SK-MEL-5 (cell line): Measurements from ENCODE around the gene HMGB3. TPM values are rescaled to one million over a fixed set of nuclear protein-coding genes. Genes with fewer than 3 reads are reported as not detected.

Experiments used
- DNase-seq: peaks from one replicate; pipeline ENCODE4 v3.0.0-alpha.2; 2016; ENCODE audit warnings: low read depth, low spot score
- in situ Hi-C: cut with HindIII; loops from 2 replicates; pipeline ENCODE4 v1.10.0; 2016; ENCODE audit warnings: low sequenced_read_pairs, high pct_unique_total_duplicates, low pct_unique_long_range_greater_than_20kb
- small RNA-seq, 2 experiments: library from RNA; depleted of rRNA; stranded (forward); fragments of <200 nt; gene quantifications; one replicate each; pipeline ENCODE3, GENCODE V24; 2014
- total RNA-seq: library from RNA; depleted of rRNA; stranded (reverse); fragments of >200 nt; shearing (Covaris generic); gene quantifications from 2 replicates; pipeline ENCODE4 v1.2.3, GENCODE V29; 2014; rRNA removed

The HMGB3 gene
- total RNA-seq, 1 experiment from 2014 or later = 47.0 TPM

DNA sequence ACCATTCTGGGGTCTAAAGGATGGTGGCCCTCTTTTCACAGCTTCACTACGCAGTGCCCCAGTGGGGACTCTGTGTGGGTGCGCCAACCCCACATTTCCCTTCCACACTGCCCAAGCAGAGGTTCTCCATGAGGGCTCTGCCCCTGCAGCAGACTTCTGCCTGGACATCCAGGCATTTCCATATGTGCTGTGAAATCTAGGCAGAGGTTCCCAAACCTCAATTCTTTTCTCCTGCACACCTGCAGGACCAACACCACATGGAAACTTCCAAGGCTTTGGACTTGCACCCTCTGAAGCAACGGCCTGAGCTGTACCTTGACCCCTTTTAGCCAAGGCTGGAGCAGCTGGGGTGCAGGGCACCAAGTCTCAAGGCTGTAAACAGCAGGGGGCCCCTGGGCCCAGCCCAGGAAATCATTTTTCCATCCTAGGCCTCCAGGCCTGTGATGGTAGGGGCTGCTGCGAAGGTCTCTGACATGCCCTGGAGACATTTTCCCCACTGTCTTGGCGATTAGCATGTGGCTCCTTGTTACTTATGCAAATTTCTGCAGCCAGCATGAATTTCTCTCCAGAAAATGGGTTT is 30.1 kb downstream of the HMGB3 start:
- in situ Hi-C loops = no loop called here
- DNase-seq = no peak

DNA sequence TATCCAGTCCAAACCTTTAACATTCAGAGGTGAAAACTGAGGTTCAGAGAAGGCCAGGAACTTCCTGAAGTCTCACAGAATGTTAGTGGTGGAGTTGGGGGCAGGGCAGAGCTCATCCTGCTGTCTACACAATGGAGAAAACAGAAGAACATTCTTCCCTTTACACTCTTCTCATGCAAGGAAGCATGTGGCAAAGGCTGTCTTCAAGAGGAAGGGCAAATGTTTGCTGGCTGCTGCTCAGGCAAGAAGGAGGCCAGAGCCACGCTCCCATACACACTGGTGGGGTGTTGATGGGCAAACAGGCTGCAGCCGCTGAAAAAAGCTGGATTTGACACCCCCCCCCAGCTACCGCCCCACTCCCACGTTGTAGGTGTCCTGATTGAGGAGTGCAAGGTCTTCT is 32.5 kb downstream of the HMGB3 start:
- no peak for DNase-seq
- in situ Hi-C loops = no loop called here

DNA sequence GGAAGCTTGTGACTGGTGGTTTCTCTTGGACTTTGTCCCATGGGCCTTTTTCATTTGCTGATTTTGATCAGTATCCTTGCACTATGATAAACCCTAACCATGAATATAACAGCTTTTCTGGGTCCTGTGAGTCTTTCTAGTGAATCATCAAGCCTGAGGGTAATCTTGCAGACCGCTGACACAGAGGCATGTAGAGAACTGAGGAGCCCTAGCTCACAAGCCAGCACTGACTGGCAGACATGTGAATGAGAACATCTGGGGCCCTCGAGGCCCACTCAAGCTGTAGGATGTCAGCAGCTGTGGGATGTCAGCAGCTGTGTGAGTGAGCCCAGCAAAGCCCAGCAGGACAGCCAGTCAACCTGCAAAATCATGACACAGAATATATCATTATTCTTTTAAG is 36.7 kb downstream of the HMGB3 start:
- in situ Hi-C loops = no loop called here
- peak; percentile 52 for DNase-seq

DNA sequence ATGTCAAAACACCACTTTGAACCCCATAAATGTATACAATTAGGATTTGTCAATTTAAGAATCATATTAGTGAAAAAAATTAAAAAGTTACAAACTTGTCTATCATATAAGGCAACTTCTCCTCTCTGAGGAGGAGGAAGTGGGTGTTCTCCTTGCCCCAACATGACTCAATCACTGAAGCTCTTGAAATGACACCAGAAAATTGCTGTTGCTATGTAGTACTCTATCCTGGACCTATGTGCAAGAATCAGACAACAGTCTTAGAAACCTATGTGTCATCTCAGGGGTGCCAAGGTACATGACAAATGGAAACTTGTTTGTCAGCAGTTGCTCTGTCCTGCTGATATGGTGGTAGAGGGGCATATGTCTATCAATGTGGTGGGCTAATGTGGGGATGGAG is 47.7 kb downstream of the HMGB3 start:
- no peak for DNase-seq
- in situ Hi-C loops = no loop called here

DNA sequence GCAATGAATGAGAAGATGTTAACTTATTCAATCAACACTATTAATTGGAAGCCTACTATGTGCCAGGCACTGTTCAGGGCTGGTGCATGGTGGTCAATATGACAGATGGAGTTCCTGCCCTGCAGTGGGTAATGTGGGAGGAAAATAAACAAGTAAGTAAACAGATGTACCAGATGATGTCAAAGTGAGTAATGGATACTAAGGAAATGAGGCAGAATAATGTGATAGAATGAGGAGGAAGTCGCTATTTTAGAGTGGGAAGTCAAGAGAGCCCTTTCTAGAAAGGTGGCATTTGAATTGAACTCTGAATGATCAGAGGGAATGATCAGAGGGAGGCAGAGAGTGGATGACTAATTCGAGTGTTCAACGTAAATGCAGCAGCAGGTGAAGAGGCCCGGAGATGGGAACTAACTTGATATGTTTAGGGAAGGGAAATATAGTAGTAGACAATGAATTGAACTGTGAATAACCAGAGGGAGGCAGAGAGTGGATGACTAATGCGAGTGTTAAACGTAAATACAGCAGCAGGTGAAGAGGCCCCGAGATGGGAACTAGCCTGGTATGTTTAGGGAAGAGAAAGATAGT is 48.3 kb downstream of the HMGB3 start:
- in situ Hi-C loops = no loop called here
- DNase-seq = no peak

DNA sequence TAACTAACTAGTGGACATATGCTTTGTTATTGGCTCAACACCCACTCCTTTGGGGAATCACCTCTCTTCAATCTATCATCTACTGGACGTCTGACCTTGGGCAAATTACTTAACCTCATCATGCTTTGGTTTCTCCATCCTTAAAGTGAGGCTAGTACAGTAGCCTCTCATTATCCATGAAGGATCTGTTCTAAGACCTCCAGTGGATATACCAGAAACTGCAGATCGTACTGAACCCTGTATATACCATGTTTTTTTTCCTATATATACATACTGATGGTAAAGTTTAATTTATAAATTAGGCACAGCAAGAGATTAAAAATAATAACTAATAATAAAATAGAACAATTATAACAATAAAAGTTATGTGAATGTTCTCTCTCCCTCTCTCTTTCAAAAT is 56.2 kb downstream of the HMGB3 start:
- DNase-seq = peak; percentile 4
- in situ Hi-C loops = no loop called here

Small RNAs within 50 kb of the gene (small RNA-seq; reads per million reads assigned to genes)
- 0 to 0.10 reads per million in 2 experiments for gene RNA5SP525
- 0 reads per million in 2 experiments for gene RNU6-383P
- 0 reads per million in 2 experiments for gene RPL12P50

Other genes starting within 250 kb of the HMGB3 start
- 34.4 and 37.7 TPM in 2 replicates for gene CD99L2, start 84.7 kb upstream of the HMGB3 start, total RNA-seq
- gene GPR50, start 193.2 kb downstream of the HMGB3 start, total RNA-seq = not detected in 2 replicates